K562 (cell line): Measurements from ENCODE around the gene SEC14L2. TPM values are rescaled to one million over a fixed set of nuclear protein-coding genes. Genes with fewer than 3 reads are reported as not detected.

Experiments
- CBX1 ChIP-seq: sonication (generic); IDR thresholded peaks from 2 replicates; pipeline ENCODE4 v1.6.1; 2016; ENCODE audit warnings: antibody characterized with exemption, low read depth, mild to moderate bottlenecking
- ELF2 ChIP-seq: fragments of 250-450 bp; sonication (Bioruptor Pico); IDR thresholded peaks from 2 replicates; pipeline ENCODE4 v1.5.0; 2021; ENCODE audit warnings: mild to moderate bottlenecking
- GABPA ChIP-seq: fragments of 200-800 bp; sonication (Bioruptor generic); conservative IDR thresholded peaks from 2 replicates; pipeline ENCODE4 v1.6.1; 2016; ENCODE audit warnings: low read depth, missing genetic modification characterization, missing compliant biosample characterization
- GABPB1 ChIP-seq: sonication (generic); formaldehyde crosslinking; IDR thresholded peaks from 2 replicates; pipeline ENCODE4 v1.8.0; 2022; ENCODE audit warnings: mild to moderate bottlenecking, missing genetic modification reagents
- JUND ChIP-seq, 2 experiments: IDR thresholded peaks; 2 replicates in 1 of 2; 3 replicates in 1 of 2; pipeline ENCODE4 v1.6.1; 2011; ENCODE audit warnings: borderline replicate concordance in 2 of 2, low read depth in 2 of 2, low read length in 2 of 2, improper control_type of control experiment in 1 of 2, missing biosample characterization in 1 of 2, missing genetic modification characterization in 1 of 2, missing genetic modification reagents in 1 of 2
- KDM4B ChIP-seq, 2 experiments: fragments of 450-650 bp in 1 of 2; sonication (generic) in 1 of 2; IDR thresholded peaks; 2 replicates each; pipeline ENCODE4 v1.6.1; 2016 to 2017; ENCODE audit warnings: borderline replicate concordance in 2 of 2, antibody characterized with exemption in 1 of 2, low read depth in 1 of 2, mild to moderate bottlenecking in 1 of 2
- NR2C2 ChIP-seq, 2 experiments: fragments of 200-800 bp in 1 of 2; sonication (Bioruptor generic) in 1 of 2; sonication (generic) in 1 of 2; formaldehyde crosslinking in 1 of 2; IDR thresholded peaks; 2 replicates each; pipeline versions ENCODE4 v1.6.1 to v1.8.0; 2016 to 2022; ENCODE audit warnings: mild to moderate bottlenecking in 1 of 2, missing compliant biosample characterization in 1 of 2, missing genetic modification characterization in 1 of 2, missing genetic modification reagents in 1 of 2
- POU5F1 ChIP-seq: fragments of 150-350 bp; IDR thresholded peaks from 2 replicates; pipeline ENCODE4 v1.6.1; 2014; ENCODE audit warnings: borderline replicate concordance, low read length, low read depth, mild to moderate bottlenecking; ENCODE audit not compliant: partially characterized antibody
- PTTG1 ChIP-seq: fragments of 450-650 bp; IDR thresholded peaks from 2 replicates; pipeline ENCODE4 v1.6.1; 2016; ENCODE audit warnings: low read depth, mild to moderate bottlenecking, missing genetic modification characterization, missing compliant biosample characterization
- RFX1 ChIP-seq: fragments of 450-650 bp; IDR thresholded peaks from 2 replicates; pipeline ENCODE4 v1.6.1; 2016; ENCODE audit warnings: mild to moderate bottlenecking, moderate library complexity
- SIN3B ChIP-seq: fragments of 450-650 bp; IDR thresholded peaks from 2 replicates; pipeline ENCODE4 v1.6.1; 2017; ENCODE audit warnings: low read depth, mild to moderate bottlenecking, moderate library complexity
- SMAD4 ChIP-seq: fragments of 250-450 bp; sonication (Bioruptor Pico); conservative IDR thresholded peaks from 2 replicates; pipeline ENCODE4 v1.8.0; 2021; ENCODE audit warnings: inconsistent platforms, mild to moderate bottlenecking, moderate library complexity
- SUPT5H ChIP-seq: fragments of 450-650 bp; IDR thresholded peaks from 2 replicates; pipeline ENCODE4 v1.6.1; 2016
- ZNF143 ChIP-seq: sonication (generic); formaldehyde crosslinking; IDR thresholded peaks from 2 replicates; pipeline ENCODE4 v1.9.0; 2022; ENCODE audit warnings: mild to moderate bottlenecking, missing genetic modification reagents
- polyA plus RNA-seq, 8 experiments: library from polyadenylated mRNA; depleted of rRNA in 4 of 8; stranded (reverse) in 5 of 8; unstranded in 3 of 8; fragments of >200 nt; fragmentation: Nextera tagmentation in 2 of 8; fragmentation: Illumina TruSeq in 1 of 8; extraction: Ambion mirVana in 2 of 8; extraction: Trizol in 1 of 8; gene quantifications; 2 replicates each; pipeline versions ENCODE4 v1.2.1 to v1.2.3, GENCODE V29; 2011 to 2014; ENCODE audit warnings: inconsistent platforms in 1 of 8, missing spikeins in 1 of 8
- total RNA-seq, 7 experiments: library from RNA; depleted of rRNA in 6 of 7; stranded (reverse); fragments of >200 nt in 6 of 7; fragmentation: Illumina TruSeq in 2 of 7; extraction: Trizol in 2 of 7; gene quantifications; 2 replicates each; pipeline versions ENCODE4 v1.2.1 to v1.2.3, GENCODE V29; 2011 to 2021; ENCODE audit warnings: low replicate concordance in 1 of 7
- TF ChIP-seq, protein P1 (sequence below): sonication (generic); formaldehyde crosslinking; IDR thresholded peaks from 2 replicates; pipeline ENCODE4 v1.8.0; 2022; ENCODE audit warnings: missing genetic modification reagents, mild to moderate bottlenecking, moderate library complexity, borderline replicate concordance
- TF ChIP-seq, protein P2 (sequence below): conservative IDR thresholded peaks from 2 replicates; pipeline ENCODE4 v1.6.1; 2011; ENCODE audit warnings: low read depth, mild to moderate bottlenecking, low read length; ENCODE audit not compliant: control insufficient read depth
- TF ChIP-seq, protein P3 (sequence below), 3 experiments: fragments of 200-800 bp in 1 of 3; sonication (Bioruptor generic) in 1 of 3; sonication (generic) in 1 of 3; formaldehyde crosslinking in 1 of 3; IDR thresholded peaks; 2 replicates each; pipeline versions ENCODE4 v1.6.1 to v1.8.0; 2016 to 2022; ENCODE audit warnings: mild to moderate bottlenecking in 2 of 3, missing compliant biosample characterization in 2 of 3, missing genetic modification characterization in 2 of 3, missing genetic modification reagents in 1 of 3

Gene SEC14L2
- total and polyA plus RNA-seq, 9 of the 15 experiments (the other 6 are each of a cell fraction or from before 2014, with no cell fraction given), result 0.03 to 0.17 (median 0.10) TPM

DNA sequence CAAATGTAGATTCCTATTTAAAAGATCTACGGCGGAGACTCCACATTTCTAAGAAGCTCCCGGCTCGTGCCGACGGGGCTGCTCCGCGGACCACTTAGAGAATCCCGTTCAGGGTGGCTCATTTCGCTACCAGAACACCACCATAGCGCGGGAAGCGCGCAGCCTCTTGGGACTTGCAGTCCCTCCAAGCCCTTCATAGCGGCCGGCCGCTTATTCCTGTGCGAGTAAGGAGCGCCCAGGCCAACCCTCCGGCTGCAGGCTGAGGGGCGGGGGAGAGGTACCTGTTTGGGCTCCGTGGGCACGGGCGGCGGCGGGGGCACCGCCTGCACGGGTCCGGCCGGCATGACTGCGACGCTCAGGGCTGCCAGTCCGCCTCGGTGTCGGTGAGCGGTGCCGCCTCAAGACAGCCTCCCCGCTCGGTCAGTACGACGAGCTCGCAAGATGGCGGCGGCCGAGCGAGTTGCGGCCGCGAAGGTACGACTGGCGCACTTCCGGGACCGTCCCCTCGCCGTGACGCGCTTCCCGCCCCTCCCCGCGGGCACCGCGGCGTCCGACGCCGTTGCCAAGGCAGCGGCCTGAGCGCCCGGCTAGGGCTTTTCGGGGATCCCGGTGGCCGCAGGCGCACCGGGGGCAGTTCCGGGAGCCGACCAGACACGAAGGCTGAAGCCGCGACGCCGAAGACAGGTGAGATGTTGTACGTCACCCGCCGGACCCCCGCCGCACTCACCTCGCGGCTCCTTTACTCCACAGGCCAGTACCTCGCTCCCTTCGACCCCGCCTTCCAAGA lies 40.2 kb upstream of the SEC14L2 start, which contains the start of the genes CCDC157 and SF3A1 (continued):
- TF ChIP-seq, protein P1, sequence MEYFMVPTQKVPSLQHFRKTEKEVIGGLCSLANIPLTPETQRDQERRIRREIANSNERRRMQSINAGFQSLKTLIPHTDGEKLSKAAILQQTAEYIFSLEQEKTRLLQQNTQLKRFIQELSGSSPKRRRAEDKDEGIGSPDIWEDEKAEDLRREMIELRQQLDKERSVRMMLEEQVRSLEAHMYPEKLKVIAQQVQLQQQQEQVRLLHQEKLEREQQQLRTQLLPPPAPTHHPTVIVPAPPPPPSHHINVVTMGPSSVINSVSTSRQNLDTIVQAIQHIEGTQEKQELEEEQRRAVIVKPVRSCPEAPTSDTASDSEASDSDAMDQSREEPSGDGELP, result peak; percentile 54; the same call in 1 of the 2 replicates
- no peak for TF ChIP-seq POU5F1
- TF ChIP-seq GABPA, result peak; percentile 98
- TF ChIP-seq ZNF143, result peak; percentile 78
- TF ChIP-seq RFX1, result peak; percentile 93
- 0 out of 2 replicates have a peak, but pooled peaks have one; percentile 19 for TF ChIP-seq JUND (IDR thresholded peaks at IDR 0.05; ENCODE audit: borderline replicate concordance, low read depth, low read length)
- no peak for TF ChIP-seq JUND (tag; IDR thresholded peaks at IDR 0.05; ENCODE audit: borderline replicate concordance, low read depth, low read length)
- 0 out of 2 replicates have a peak, but pooled peaks have one; percentile 52 for TF ChIP-seq SMAD4
- TF ChIP-seq SUPT5H, result peak; percentile 90
- peak; percentile 75 for TF ChIP-seq SIN3B
- TF ChIP-seq, protein P2, sequence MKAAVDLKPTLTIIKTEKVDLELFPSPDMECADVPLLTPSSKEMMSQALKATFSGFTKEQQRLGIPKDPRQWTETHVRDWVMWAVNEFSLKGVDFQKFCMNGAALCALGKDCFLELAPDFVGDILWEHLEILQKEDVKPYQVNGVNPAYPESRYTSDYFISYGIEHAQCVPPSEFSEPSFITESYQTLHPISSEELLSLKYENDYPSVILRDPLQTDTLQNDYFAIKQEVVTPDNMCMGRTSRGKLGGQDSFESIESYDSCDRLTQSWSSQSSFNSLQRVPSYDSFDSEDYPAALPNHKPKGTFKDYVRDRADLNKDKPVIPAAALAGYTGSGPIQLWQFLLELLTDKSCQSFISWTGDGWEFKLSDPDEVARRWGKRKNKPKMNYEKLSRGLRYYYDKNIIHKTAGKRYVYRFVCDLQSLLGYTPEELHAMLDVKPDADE, result peak; percentile 46
- TF ChIP-seq, protein P3, sequence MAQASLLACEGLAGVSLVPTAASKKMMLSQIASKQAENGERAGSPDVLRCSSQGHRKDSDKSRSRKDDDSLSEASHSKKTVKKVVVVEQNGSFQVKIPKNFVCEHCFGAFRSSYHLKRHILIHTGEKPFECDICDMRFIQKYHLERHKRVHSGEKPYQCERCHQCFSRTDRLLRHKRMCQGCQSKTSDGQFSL (CRISPR knock-in tag; IDR thresholded peaks at IDR 0.05), result peak; percentile 53; the same call in 1 of the 2 replicates
- TF ChIP-seq, protein P3 (tag; IDR thresholded peaks at IDR 0.05), result no peak
- peak in 1 of 2 experiments; percentile 89; a peak in 1 of 4 replicates for TF ChIP-seq KDM4B (IDR thresholded peaks at IDR 0.05; ENCODE audit: borderline replicate concordance in 2 of 2, low read depth in 1 of 2)
- no peak for TF ChIP-seq NR2C2 (CRISPR knock-in tag; IDR thresholded peaks at IDR 0.05)
- TF ChIP-seq NR2C2 (tag; IDR thresholded peaks at IDR 0.05), result peak; percentile 46; the same call in 1 of the 2 replicates
- peak; percentile 75; the same call in 1 of the 2 replicates for TF ChIP-seq ELF2 (CRISPR knock-in tag)
- no peak for TF ChIP-seq CBX1
- no peak for TF ChIP-seq PTTG1 (tag)
- peak; percentile 95 for TF ChIP-seq GABPB1 (CRISPR knock-in tag)
